CD4-positive, alpha-beta memory T cell (primary cell): ENCODE measurements around the gene LNP1. TPM values are rescaled to one million over a fixed set of nuclear protein-coding genes. Genes with fewer than 3 reads are reported as not detected.

Experiments
- polyA plus RNA-seq, 2 donors: library from polyadenylated mRNA; unstranded; fragments of 300-500 nt; fragmentation: Illumina TruSeq; gene quantifications; one replicate each; pipeline ENCODE4 v1.2.3, GENCODE V29; 2021
- total RNA-seq, 2 experiments: library from RNA; stranded (reverse); gene quantifications; one replicate each; pipeline ENCODE4 v1.2.3, GENCODE V29; 2021

LNP1 gene
- total and polyA plus RNA-seq, 4 experiments from 2014 or later, result 0.61 to 2.2 (median 1.7) TPM

Other genes with a start within 250 kb of the LNP1 start
- 10 to 100 TPM; 43.3 to 44.9 TPM for gene TBC1D23, start 140.5 kb upstream of the LNP1 start, total RNA-seq
- gene TBC1D23, start 140.5 kb upstream of the LNP1 start, polyA plus RNA-seq, result 10 to 100 TPM; 13.9 to 19.0 TPM
- gene NIT2, start 66.8 kb upstream of the LNP1 start, total RNA-seq, result 10 to 100 TPM; 30.5 to 32.6 TPM
- 10 to 100 TPM; 36.0 to 45.9 TPM for gene NIT2, start 66.8 kb upstream of the LNP1 start, polyA plus RNA-seq
- gene TOMM70, start 450 bp upstream of the LNP1 start, total RNA-seq, result 10 to 100 TPM; 34.7 to 37.5 TPM
- gene TOMM70, start 450 bp upstream of the LNP1 start, polyA plus RNA-seq, result 10 to 100 TPM; 16.2 to 21.9 TPM
- under 1 TPM in 1 of 2 experiments, not detected in 1; 0.23 TPM for gene TMEM45A, start 91.1 kb downstream of the LNP1 start, total RNA-seq
- not detected for gene TMEM45A, start 91.1 kb downstream of the LNP1 start, polyA plus RNA-seq
- not detected for gene ADGRG7, start 208.1 kb downstream of the LNP1 start, total RNA-seq
- gene ADGRG7, start 208.1 kb downstream of the LNP1 start, polyA plus RNA-seq, result not detected